GM19372 (cell line): Measurements from ENCODE around the gene CHN1.

ENCODE experiments used
- ATAC-seq: cut with Tn5 transposase; IDR thresholded peaks from one replicate; pipeline ENCODE4 v1.9.1; 2021; ENCODE audit warnings: mild to moderate bottlenecking, low read depth, moderate library complexity; ENCODE audit not compliant: unreplicated experiment

CHN1 gene

DNA sequence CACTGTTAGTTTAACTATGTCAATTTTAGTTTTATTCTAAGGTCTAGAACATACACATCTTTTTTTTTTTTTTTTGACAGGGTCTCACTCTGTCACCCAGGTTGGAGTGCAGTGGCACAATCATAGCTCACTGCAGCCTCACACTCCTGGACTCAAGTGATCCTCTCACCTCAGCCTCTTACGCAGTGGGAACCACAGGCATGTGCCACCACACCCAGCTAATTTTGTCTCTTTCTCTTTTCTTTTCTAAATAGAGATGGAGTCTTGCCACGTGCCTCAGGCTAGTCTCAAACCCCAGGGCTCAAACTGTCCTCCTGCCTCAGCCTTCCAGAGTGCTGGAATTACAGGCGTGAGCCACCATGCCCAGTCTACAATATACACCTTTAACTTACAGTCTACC is 171.4 kb downstream of the CHN1 start:
- no peak for ATAC-seq

- ATAC-seq: no peak
Observed at GRCh38 chr2:174830561-174830960, 174.6 kb downstream of the CHN1 start.

DNA sequence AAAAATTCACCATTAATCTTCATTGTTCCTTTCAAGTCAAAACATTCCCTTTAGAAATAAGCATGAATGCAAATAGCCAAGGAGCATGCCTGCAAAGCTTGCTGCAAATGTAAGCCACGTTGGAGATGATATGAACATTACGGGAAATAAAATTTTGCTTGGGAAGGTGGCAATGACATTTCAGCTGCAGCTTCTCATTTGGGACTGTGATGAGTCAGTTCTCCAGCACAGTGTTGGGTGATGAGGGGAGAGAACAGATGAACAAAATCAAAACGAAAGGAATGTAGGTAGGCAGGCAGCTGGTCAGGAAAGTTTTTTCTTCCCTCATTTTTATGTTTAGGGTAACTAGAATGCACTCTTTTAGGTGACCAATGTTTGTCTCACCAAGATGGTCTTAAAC is 175.6 kb downstream of the CHN1 start:
- no peak for ATAC-seq

GRCh38 chr2:174827371-174828369 is 177.5 kb downstream of the CHN1 start:
- no peak for ATAC-seq

DNA sequence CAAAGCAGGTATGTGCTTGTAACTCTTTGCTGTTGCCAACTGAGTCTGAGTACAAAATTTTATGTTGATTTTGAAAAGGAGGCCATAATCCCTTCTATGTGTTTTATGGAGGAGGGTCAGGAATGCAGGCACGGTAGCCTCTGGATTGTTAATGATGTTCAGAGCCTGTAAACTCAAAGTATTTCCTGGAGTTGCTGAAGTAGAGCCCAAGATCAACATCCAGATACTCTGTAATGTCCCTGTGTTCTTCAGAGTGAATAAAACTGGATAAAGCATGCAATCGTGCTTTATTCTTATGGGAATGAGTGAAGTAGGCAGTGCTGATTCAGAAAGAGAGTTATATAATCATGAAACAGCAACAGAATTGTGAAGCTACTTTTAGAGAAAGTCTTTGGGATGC is 179.1 kb downstream of the CHN1 start:
- no peak for ATAC-seq

- ATAC-seq: no peak
Observed at GRCh38 chr2:174824068-174824467, 181.1 kb downstream of the CHN1 start.

GRCh38 chr2:174821628-174822027 is 183.6 kb downstream of the CHN1 start:
- ATAC-seq: no peak

GRCh38 chr2:174820361-174820760 is 184.8 kb downstream of the CHN1 start:
- ATAC-seq: no peak

DNA sequence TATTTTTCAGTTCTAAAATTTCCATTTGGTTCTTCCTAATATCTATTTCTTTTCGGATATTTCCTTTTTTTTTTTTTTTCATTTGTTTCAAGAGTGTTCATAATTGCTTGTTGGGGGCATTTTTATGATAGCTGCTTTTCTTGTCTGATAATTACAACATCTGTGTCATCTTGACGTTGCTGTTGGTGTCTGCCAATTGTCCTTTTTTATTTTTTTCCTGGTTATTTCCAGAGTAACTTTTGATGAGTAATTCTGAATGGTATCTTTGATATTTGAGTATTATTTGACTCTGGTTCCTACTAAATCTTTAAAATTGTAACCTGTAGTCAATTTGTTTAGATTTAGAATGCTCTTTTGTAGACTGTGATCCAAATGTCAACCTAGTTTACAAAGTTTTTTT is 189.7 kb downstream of the CHN1 start:
- no peak for ATAC-seq

DNA sequence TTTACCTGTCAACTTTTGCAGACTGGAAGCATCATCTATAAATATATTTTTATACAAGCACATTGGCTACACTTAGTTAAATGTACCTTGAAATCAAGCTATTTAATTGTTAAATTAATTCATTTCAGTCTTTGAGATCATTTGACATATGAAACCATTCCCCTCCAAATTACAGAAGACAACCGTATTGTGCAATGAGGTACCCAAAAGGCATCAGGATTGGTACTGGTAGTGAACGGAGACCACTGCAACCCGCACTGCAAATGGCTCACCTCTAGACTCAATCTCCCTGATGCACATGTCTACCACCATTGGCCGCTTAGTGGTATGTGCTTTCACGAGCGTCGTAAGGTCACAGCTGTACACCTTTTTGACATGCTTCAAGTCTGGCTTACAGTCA is 193.1 kb downstream of the CHN1 start:
- no peak for ATAC-seq

DNA sequence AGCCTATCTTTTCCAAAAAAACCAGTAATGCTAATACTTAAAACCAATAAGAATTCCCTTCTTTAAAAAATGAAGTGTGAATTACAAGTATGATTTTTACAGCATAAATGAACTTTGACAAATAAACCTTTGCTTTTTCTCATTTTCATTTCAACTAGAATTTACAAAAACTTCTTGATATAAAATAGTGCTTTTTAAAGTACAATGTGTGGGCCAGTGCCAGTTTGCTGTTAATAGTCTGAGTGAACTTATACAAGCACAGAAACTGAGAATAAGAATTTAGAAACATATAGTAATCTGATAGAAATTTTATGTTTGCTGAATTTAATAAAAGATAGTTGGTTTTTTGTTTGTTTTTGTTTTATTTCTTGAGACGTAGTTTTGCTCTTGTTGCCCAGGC is 197.2 kb downstream of the CHN1 start:
- ATAC-seq: no peak

- ATAC-seq: no peak
Observed at GRCh38 chr2:174805803-174806202, 199.4 kb downstream of the CHN1 start.

DNA sequence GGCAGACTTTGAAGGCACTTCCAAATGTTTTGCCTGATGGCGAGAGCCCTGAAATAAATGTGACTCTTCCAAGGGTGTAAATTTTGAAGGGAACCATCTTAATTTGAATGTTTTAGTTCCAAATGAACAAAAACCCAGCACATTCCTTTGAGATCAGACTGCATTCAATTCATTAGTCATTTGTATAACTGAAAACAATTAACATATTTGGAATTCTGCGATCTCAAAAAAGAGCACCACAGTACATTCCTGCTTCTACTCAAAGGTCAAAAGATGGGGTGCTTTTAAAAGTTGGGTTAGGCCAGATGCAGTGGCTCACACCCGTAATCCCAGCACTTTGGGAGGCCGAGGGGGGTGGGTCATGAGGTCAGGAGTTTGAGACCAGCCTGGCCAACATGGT is 202.7 kb downstream of the CHN1 start:
- ATAC-seq: no peak

GRCh38 chr2:174800436-174801205 is 204.6 kb downstream of the CHN1 start:
- no peak for ATAC-seq

- no peak for ATAC-seq
Observed at GRCh38 chr2:174798801-174799200, 206.4 kb downstream of the CHN1 start.

DNA sequence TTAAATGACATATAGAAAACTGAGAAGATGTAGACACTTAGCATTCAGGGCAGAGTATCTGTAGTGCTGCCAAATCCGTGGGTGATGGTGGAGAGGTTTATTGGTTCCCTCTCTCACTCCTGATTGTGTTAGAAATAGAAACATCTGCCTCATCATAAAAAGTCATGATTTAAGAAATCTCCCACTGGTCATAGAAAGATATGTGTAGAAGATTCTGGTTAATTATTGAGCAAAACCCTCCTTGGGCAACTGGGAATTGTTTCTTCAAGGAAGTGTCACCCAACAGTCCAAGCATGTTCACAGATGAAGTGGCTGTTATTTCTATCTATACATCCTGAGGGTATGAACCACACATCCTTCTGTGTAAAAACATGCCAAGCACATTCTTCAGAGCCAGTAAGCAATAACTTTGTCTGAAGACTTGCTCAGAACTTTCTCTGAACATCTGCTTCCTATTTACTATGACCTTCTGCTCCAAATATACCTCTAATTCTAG is 207.4 kb downstream of the CHN1 start:
- no peak for ATAC-seq

GRCh38 chr2:174796319-174796771 is 208.8 kb downstream of the CHN1 start:
- no peak for ATAC-seq

DNA sequence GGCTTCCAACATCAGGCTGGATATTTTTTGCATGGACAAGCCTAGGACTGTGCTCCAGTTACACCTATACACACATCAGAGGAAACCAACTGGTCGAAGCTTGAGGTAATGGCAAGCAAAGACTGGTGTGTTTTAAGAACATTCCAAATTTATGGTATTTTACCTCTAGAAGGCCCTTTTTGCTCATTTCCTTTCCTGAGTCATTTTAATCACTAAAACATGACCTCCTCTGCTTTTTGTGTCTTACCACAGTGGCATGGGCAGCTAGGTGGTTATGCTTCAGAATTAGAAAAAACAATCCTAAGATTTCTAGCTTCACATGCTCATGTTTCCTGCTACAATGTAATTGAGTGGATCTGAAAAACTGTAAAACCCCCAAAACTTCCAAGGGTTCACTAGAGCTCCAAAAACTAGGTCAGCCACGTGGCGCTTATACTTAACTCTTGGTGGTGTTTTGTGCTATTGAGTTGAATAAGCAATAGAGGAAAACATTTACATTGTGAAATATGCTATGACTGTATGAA is 210.3 kb downstream of the CHN1 start:
- no peak for ATAC-seq

DNA sequence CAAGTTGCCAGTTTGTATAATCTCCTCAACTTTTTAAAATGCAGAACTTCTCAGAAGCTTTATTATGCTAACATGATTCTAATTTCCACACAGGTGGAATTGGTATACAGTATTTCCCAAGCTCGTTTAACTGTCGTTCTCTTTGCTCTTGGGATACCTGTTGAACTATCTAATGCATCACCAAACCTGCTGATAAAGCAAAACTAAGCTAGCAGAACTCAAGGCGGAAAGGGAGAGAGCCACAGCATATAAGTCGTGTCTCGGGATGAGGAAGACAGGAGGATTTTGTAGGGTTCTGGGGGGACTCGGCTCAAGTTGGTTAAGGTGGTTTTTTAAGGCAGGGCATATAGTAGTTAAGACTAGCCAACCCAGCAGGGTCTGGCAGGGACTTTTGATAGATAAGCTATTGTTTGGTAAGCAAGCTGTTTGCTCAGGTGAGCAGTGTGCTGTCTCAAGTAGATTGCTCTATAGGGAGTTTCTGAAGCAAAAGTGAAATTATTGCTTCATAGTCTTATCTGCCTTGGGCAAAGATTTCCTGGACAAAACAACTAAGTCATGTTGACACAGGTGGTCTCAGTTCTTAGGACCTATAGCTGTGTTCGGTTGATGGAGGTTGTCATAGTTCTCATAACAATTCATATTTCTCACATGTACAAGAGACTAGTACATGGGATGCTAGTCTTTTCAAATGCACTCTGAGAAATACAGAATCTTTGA is 212.7 kb downstream of the CHN1 start:
- ATAC-seq: no peak

DNA sequence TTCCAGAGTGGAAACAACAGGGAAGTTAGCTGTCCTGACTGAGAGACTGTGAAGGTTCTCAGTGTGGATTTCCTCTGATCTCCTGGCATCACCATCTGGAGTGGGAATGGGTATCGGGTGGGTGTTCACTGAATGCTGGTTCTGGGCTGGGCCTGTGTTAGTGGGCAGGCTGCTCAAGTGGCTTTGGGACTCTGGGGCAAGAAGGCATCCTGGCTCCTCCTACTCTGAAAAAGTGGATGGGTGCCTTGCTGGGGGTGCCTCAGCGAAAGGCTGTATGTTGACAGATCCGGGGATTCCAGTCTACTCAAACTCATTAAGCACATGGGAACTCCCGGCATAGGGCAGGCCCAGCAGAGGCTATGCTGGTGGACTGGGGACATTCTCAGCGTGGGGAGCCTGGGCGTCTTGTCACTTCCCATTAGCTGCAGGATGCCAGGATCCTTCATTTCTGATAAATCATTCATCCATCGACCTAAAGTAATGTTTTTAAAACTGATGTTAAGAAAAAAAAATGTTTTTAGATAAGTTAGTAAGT is 213.4 kb downstream of the CHN1 start:
- no peak for ATAC-seq
